ENCODE results near the gene TXLNA. TPM values are rescaled to one million over a fixed set of nuclear protein-coding genes. Genes with fewer than 3 reads are reported as not detected.
A peak's percentile ranks its signal among the peaks of the same experiment; 100 is the strongest.

The TXLNA gene
- total RNA-seq, 1 donor from 2014 or later, result 35.9 TPM

DNA sequence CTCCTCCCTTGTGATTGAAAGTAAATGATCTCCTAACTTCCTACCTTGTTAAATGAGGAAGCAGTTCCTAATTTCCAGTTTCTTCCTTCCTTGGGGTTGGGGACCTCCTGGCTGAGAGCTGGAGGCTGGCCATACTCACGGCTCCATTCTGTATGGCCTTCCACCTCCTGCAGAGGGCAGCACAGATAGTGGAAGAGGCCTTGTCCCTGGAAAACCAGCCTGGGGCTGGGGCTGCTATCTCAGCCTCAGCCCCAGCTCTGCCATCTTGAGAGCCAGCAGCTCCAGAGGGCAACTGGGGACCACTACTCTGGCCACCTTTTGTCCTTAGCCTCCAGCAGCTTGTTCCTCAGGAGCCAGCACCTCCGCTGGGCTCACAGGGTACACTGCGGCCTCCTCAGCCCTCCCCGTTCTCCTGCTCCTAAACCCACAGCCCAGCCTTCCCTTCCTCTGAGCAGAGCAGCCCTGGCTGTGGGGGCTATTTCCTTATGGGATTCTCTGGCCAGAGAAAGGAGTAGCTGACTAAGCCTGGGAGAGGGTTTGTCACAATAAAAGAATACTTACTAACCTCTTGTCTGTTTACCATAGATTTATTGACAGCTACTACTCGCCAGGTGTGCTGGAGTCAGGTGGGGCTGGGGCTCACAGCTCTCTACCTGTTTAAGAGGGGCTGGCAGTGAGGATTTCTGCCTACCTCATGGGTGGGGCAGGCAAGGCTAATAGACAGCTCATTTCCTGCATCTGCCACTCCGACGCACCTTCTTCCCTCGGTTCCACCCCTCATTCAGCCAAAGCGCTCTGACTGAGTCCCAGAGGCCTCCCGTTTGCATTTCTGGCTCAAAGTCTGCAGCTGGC lies 36.4 kb downstream of the TXLNA start:
- no peak for DNase-seq

DNA sequence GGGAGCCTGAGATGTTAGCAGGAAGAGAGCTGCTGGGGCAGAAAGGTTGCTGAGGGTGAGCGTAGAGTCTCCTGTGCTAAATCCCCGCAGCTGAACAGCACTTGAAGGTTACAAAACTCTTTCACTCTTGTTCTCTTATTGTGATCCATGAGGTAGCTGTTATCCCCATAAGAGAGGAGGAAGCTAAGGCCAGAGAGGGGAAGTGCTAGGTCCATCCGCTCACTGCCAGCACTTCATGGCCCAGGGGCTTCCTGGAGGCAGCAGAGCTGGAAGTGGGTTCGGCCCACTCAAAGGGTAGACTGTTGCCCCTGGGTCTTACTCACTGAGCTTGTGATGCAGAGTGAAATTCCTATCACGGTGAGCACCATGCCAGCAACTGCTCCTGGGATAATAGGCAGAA lies 37.1 kb downstream of the TXLNA start:
- no peak for DNase-seq

DNA sequence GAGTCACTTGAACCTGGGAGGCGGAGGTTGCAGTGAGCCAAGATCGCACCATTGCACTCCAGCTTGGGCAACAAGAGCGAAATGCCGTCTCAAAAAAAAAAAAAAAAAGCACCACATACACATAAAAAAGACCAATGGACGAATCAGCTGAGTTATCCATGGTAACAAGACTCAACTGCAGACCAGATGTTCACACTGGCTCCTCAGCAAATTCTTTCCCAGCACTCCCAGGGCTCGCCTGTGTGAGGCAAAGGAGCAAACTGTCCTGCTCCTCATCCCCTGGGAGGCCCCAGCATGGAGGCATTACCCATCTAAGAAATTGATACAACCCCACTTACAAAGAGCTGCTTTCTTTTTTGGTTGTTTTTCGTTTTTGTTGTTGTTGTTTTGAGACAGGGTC lies 39.5 kb downstream of the TXLNA start:
- DNase-seq, result peak; percentile 80

DNA sequence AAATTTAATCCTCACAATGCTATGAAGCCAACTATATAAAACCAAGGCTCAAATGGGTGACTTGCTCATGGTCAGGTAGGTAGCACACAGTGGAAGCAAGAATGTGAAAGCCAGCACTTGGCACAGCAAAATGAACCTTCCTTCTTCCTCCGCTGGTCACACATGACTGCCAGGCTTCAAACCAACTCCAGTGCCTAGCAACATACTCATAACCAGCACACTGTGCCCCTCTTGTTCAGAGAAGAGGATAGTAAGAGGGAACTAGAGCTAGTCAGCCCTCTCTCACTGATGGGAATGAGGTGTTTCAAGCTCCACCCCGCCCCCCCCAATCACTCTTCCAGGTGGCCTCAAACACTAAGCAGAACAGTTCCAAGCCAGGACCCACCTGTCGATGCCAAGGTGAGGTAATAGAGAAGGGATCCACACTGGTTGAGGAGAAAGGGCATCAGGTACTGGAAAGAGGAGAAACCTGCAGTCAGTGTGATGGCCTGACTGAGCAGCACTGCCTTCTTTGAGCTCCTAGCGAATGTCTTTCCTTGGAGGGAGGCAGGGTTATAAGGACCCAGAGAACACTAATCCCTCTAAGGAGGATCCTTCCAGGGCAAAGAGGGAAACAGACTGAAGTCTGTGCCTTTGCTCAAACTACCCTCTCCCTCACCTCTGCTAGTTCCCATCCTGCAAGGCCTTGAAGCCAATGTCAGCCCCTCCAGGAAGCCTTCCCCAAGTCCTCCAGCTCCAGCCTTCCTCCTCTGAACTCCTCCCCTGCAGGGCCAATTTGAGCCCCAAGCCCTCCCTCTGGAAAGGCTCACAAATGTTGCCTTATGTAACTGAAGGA lies 41.5 kb downstream of the TXLNA start:
- DNase-seq, result no peak

DNA sequence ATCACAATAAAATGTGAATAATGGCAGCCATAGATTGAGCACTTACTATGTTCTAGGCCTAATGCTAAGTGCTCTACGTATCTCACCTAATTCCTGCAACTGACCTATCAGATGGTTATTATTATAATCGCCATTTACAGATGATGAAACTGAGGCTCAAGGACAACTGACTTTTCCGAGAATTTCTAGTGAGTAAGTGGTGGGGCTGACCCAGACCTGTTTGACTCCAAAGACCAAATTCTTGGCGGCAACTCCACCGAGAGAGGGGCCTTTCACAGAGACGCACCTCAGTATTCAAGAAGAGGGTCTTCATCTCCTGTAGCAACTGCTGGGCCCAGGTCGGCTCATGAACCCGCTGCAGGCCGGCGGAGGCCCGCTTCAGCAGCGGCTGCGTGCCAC lies 42.1 kb downstream of the TXLNA start:
- no peak for DNase-seq

DNA sequence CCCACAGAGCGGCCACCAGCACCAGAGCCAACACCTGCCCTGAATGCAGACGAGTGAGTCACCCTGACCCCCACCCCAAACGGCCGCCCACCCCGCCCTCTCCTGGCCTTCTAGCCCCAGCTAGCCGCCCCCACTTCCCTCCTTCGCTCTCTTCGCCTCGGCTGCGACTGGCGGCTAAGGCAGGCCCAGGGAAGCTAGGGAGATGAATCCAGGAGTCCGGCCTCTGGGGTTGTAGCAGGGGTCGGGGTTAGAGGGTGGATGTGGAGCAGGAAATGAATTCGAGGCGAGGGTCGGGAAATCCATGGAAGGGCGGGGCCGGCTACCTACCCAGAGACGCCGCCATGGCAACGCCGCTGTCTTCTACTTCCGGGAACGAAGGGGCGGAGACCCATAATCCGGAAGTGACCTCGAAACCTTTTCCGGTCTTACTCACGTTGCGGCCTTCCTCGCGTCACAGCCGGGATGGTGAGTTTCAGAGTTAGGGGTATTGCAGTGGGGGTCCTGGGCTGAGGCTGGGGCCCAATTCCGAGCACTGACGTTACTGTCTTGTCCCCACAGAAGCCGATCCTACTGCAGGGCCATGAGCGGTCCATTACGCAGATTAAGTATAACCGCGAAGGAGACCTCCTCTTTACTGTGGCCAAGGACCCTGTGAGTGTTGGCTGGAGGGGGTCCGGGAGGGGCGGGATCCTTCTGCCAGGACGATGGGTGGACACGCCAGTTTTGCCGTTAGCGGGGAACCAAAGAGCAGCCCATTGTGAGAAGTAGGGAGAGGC lies 42.7 kb downstream of the TXLNA start, which contains the start of the genes EIF3I and TMEM234:
TSS of gene EIF3I (plus strand) at position 428 of the 776 bp plus-strand sequence. CDS start at position 463, 35 bp downstream.
TSS of gene TMEM234 (minus strand) at position 374 of the 776 bp plus-strand sequence. CDS start at position 343, 31 bp downstream.
- DNase-seq, result peak; percentile 95

DNA sequence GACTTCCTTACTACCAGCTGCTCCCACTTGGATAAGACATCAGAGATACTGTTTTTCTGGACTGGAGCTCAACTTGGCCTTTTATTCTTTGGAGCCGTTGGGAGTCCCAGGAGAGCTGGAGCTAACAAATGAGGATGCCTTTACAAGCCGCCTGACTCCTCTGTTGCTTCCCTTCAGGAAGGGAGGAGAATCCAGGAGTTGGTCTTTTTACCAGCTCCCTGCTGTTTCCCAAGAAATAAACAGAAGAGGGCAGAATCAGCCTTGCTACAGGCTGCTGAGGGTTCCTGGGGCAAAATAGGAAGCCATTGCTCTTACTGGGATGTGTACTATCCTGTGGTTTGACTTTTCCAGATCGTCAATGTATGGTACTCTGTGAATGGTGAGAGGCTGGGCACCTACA lies 44.2 kb downstream of the TXLNA start:
- DNase-seq, result no peak

DNA sequence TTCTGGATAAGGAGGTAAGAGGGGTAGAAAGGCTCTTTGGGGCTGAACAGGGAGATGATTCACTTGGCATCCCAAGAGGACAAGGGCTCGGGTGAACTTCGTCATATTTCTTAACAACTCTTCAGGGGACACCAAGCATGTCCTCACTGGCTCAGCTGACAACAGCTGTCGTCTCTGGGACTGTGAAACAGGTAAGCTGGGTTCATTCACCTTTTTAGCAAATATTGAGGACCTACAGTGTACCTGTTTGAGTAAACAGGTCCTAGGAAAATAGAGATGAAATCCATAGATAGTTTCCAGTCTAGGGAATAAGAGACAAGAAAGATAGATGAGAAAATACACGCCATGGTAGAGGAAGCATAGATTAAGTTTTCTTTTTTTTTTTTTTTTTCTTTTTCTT lies 44.8 kb downstream of the TXLNA start:
- no peak for DNase-seq

DNA sequence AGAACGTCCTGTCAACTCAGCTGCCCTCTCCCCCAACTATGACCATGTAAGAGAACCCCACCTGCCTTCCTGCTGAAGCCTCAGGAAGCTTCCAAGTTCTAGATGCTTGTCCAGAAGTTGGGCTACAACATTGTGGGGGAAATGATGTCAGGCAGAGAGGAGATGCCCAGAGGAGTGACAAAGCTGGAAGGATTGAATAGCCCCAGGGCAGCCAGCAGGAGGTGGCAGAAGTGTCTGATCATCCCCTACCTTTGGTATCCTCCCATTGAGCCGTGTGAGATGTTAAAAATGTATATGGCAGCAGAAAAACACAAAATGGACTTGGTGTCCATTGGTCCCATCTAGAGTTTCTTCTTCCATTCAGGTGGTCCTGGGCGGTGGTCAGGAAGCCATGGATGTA lies 49.3 kb downstream of the TXLNA start:
- DNase-seq, result no peak

DNA sequence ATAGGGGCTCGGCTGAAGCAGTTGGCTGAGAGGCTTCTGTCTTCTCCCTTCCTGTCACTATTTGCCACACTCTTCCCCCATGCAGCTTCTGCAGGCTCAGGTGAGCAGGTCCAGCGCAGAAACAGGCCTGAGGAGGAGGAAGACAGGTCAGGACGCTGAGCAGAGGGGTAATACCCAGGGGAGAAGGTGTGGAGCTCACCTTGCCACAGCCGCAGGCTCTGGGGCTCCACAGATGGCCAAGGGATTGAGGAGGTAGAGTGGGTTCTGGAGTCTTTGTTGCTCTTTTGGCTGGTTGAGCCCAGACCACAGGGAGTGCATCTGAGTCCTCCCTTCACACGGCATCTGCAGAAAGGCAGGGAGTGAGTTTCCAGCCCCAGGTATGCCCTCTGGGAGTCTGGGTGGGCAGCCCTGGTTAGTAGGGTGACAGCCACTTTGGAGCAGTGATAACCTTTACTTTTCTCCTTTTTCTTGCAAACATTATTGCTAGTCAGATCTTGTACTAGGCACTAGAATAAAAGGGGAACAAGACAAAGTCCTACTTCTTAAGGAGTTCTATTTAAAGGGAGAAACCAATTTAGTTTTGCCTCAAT lies 52.5 kb downstream of the TXLNA start:
- no peak for DNase-seq

DNA sequence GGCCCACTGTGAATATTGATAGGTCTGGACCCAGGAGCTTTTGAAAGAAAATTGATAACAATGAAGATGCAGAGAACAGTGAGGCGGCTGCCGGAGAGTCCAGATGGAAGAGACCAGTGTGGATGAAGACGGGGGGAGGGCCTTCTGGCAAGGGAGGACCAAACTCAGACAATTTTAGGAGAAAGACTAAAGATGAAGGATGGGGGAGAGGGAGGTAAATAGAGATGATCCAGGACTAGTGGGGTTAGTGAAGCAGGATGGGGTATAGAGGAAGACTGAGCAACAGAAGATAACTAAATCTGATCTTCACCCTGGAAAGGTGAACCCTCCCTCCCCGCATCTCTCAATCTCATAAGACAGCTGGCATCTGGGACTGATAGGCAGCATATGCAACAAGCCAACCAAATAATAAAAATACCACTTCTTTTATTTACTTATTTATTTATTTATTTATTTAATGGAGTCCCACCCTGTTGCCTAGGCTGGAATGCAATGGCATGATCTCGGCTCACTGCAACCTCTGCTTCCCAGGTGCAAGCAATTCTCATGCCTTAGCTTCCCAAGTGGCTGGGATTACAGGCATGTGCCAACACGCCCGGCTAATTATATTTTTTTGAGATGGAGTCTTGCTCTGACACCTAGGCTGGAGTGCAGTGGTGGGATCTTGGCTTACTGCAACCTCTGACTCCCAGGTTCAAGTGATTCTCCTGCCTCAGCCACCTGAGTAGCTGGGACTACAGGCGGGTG lies 53.3 kb downstream of the TXLNA start:
- DNase-seq, result no peak

DNA sequence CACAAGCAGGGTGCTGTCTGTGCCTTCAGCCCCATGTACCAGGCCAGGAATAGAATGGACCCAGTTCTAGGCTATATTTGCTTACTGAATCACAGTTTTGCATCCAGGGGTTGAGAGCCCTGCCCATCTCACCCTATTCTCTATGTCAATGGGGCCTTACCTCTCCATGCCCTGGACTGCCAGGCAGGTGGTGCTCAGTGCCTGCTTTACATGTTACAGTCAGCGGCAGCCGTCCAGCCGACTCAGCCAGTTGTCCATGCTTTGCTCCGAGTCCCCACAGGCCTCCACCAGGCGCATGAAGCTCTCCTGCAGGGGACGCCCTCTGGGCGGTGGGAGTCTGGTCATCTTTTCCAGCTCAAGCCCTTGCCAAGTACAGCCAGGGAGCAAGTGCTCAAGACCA lies 55.3 kb downstream of the TXLNA start:
- DNase-seq, result no peak

DNA sequence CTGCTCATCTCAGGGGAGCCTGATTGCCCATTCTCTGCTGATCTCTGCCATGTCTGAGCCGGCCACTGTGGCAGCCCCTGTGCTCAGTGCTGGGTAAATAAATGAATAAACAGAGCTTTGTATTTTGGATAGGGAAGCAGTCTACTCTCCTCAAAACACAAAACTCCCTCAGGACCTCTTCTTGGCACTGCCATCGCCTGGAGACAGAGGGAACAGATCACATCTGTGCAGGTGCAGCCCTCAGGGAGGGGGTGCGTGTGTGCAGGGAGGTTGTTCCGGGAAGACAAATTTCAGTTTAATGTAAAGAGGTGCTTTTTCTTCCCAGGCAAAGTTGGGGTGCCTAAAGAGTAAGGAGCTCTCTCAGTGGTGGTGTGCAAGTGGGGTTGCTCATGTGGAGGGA lies 59.9 kb downstream of the TXLNA start:
- no peak for DNase-seq

DNA sequence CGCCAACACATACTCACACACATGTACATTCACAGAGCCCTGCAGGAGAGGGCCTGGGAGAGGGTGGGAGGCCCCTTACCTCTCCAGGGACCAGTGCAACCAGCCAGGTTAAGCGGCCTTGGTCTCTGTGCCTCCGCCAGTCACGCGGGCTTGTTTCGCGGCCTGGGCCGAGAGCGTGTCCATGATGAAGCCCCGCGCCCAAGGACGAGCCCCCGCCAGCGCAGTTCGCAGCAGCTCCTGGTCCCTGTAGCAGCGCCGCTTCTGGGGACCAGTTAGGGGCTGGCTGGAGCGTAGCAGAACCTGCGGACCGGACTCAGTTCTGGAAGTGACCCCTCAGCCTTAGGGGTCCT lies 60.3 kb downstream of the TXLNA start:
- DNase-seq, result no peak

DNA sequence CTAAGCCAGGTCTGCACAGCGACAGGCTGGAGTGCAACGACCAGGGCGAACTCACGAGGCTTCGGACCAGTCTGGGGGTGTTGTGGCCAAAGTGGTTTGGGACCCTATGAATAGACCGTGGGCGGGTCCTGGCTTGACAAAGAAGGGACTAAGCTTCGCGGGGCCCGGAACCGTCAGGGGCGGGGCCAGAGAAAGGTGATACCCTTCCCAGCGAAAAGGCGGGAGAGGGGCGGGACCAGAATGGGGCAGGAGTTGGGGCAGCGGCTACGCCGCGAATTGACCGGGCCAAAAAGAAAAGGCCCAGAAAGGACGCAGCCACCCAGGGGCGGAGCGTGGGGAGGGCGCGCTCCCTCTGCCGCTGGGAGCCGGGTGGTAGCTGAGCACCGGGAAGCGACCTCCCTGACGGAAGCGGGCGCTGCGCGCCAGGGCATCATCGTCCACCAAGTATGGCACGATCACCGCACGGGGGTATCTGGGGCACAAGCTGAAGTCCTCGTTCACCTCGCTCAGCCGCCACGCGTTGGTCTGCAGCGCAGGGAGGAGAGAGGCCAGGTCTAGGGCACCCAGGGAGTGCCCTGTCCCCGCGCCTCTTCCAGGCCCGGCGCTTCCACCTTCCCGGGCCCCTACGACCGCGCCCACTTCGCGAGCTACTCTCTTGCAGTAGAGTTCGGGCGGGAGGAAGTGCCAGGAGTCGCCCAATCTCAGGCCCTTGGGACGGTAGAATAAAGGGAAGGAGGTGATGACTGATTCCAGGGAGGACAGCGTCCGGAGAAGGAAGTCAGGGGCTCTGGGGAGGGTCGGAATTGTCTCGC lies 60.9 kb downstream of the TXLNA start:
- peak; percentile 20 for DNase-seq

DNA sequence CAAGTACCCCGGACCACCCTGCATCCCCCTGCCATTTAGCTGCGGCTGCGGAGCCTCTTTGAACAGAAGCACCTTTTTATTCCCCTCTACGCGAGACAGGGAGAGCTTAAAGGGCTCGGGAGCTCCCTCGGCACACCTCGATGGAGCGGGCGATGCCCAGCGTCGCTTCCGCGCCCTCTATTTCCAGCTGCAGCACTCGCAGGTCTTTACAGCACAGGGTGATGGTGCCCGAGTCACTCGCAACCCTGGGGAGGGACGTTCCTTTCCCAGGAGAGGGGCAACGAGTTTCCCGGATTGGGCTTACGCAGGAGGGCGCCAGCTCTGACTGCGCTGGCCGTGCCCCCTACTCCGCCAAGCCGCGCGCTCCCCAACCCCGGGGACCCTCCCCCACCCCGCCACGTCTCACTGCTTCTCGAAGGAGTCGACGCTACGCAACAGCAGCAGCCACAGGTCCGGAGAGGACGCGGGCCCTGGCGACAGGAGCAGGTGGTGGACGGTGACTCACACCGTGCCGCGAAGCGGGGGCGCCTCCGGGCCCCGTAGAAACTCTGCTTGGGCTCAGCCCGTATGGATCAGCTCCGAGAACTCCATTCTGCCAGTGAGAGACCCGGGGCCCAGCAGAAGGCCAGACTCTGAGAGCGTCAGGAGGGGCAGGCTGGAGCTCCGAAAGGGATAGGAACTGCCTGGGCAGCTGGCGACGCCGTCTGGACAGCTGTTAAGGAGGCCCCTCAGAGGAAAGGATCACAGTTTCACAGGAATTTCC lies 61.7 kb downstream of the TXLNA start:
- DNase-seq, result no peak

DNA sequence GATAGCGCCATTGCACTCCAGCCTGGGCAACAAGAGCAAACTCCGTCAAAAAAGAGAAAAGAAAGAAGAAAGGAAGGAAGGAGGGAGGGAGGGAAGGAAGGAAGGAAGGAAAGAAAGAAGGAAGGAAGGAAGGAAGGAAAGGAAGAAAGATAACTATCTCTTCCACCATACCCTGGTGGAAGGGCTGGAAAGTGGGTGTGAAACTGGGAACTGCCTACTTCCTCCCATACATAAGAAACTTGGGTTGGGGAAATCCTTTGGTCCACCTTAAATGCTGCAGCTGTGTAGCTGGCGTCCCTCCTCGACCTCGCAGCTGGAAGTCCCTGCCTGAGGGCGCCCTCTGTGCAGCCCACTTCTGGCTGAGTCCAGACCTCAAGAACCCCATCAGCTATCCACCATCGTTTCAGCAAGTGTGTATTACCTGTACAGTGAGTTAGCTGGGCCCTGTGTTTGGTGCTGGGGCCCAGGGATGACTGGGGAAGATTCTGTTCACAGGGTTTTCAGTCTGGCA lies 62.9 kb downstream of the TXLNA start:
- no peak for DNase-seq

DNA sequence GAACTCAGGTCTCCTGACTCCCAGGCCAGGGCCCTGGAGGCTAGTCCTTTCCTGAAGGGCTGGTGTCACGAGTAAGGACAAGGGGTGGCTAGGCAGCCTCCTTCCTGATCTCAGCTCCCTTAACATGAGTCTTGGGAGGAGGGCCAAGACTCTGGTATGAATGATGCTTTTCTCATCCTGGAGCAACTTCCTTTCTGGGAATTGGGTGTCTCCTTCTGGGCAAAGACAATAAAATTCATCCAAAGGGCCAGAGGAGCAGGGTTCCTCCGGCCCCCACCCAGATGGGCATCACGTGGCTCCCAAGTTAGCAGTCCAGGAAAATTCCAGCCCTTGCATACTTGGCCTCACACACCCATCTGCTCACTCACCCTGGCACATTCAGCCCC lies 67.4 kb downstream of the TXLNA start, which contains the start of gene FAM167B:
TSS of gene FAM167B (plus strand) at position 335 of the 386 bp plus-strand sequence. CDS start 200 bp downstream, outside the sequence.
- DNase-seq, result peak; percentile 24

DNA sequence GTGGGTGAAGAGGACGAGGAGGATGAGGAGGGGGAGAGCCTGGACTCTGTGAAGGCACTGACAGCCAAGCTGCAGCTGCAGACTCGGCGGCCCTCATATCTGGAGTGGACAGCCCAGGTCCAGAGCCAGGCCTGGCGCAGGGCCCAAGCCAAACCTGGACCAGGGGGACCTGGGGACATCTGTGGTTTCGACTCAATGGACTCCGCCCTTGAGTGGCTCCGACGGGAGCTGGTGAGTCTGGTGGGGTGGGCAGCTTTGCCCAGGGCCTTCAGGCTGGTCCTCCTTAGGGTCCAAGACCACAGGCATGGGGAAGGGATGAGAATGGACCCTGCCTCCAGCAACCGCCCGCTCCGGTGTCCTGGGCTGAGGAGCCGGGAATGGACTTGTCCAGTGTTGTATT lies 68.0 kb downstream of the TXLNA start:
- no peak for DNase-seq
